Measurements from ENCODE around the gene YJEFN3.

The YJEFN3 gene

GRCh38 chr19:19515642-19516519, 12.8 kb upstream of the YJEFN3 start, which contains the start of gene NDUFA13:
NDUFA13 (plus strand) TSS chr19:19516225; CDS start chr19:19516239, 14 bp downstream.
- ChIA-PET CTCF (no interaction called here), POLR2A (interaction anchor here (0.7 to 2.3 kb wide), 12 partner anchors 9 to 346 kb away, joined by 3 to 7 read pairs (median 4); partner anchors contain the start of genes GATAD2A and MEF2B)
- TF ChIP-seq NFRKB (IDR thresholded peaks at IDR 0.05) (peak; percentile 46; the same call in 1 of the 2 replicates), BHLHE40 (IDR thresholded peaks at IDR 0.05; ENCODE audit: borderline replicate concordance) (no peak), ELF4 (IDR thresholded peaks at IDR 0.05) (peak; percentile 99), L3MBTL2 (conservative IDR thresholded peaks at IDR 0.05) (peak; percentile 74), SP1 (IDR thresholded peaks at IDR 0.05) (no peak), TARDBP (IDR thresholded peaks at IDR 0.05) (no peak)
- peak; percentile 94 for DNase-seq (ENCODE audit: extremely low spot score)

GRCh38 chr19:19517235-19517619, 11.5 kb upstream of the YJEFN3 start:
- POLR2A ChIA-PET, result interaction anchor here (2.3 kb wide), 1 partner anchor 13 kb away, joined by 6 read pairs; no protein-coding TSS in a partner anchor
- CTCF ChIA-PET, result no interaction called here
- no peak for DNase-seq (ENCODE audit: extremely low spot score)
- TF ChIP-seq PKNOX1 (IDR thresholded peaks at IDR 0.05), result no peak
- TF ChIP-seq ARNT (IDR thresholded peaks at IDR 0.05), result no peak
- no peak for TF ChIP-seq SUZ12 (IDR thresholded peaks at IDR 0.05)
- TF ChIP-seq TARDBP (IDR thresholded peaks at IDR 0.05), result no peak
- TF ChIP-seq LEF1 (IDR thresholded peaks at IDR 0.05; ENCODE audit: borderline replicate concordance), result no peak
- no peak for TF ChIP-seq CTBP1 (IDR thresholded peaks at IDR 0.05; ENCODE audit: borderline replicate concordance)
- no peak for TF ChIP-seq SP1 (IDR thresholded peaks at IDR 0.05)
- TF ChIP-seq HDGF (IDR thresholded peaks at IDR 0.05; ENCODE audit: borderline replicate concordance), result no peak
- no peak for TF ChIP-seq ZNF384 (IDR thresholded peaks at IDR 0.05)
- TF ChIP-seq FOXK2 (IDR thresholded peaks at IDR 0.05), result no peak
- TF ChIP-seq BHLHE40 (IDR thresholded peaks at IDR 0.05; ENCODE audit: borderline replicate concordance), result no peak
- TF ChIP-seq FOXM1 (IDR thresholded peaks at IDR 0.05; ENCODE audit: borderline replicate concordance), result no peak
- no peak for TF ChIP-seq L3MBTL2 (conservative IDR thresholded peaks at IDR 0.05)
- TF ChIP-seq ELF4 (IDR thresholded peaks at IDR 0.05), result no peak
- no peak for TF ChIP-seq FOXA1 (IDR thresholded peaks at IDR 0.05)
- no peak for TF ChIP-seq NFRKB (IDR thresholded peaks at IDR 0.05)

- TF ChIP-seq ARNT (IDR thresholded peaks at IDR 0.05), result no peak
- no peak for TF ChIP-seq ELF4 (IDR thresholded peaks at IDR 0.05)
- no peak for TF ChIP-seq FOXA1 (IDR thresholded peaks at IDR 0.05)
- no peak for TF ChIP-seq CTBP1 (IDR thresholded peaks at IDR 0.05; ENCODE audit: borderline replicate concordance)
- no peak for TF ChIP-seq PKNOX1 (IDR thresholded peaks at IDR 0.05)
- TF ChIP-seq NFRKB (IDR thresholded peaks at IDR 0.05), result no peak
- no peak for TF ChIP-seq ZNF384 (IDR thresholded peaks at IDR 0.05)
- no peak for TF ChIP-seq HDGF (IDR thresholded peaks at IDR 0.05; ENCODE audit: borderline replicate concordance)
- no peak for TF ChIP-seq SP1 (IDR thresholded peaks at IDR 0.05)
- no peak for TF ChIP-seq LEF1 (IDR thresholded peaks at IDR 0.05; ENCODE audit: borderline replicate concordance)
- TF ChIP-seq SUZ12 (IDR thresholded peaks at IDR 0.05), result no peak
- TF ChIP-seq FOXK2 (IDR thresholded peaks at IDR 0.05), result no peak
- TF ChIP-seq TARDBP (IDR thresholded peaks at IDR 0.05), result no peak
- TF ChIP-seq L3MBTL2 (conservative IDR thresholded peaks at IDR 0.05), result no peak
- TF ChIP-seq BHLHE40 (IDR thresholded peaks at IDR 0.05; ENCODE audit: borderline replicate concordance), result no peak
- no peak for TF ChIP-seq FOXM1 (IDR thresholded peaks at IDR 0.05; ENCODE audit: borderline replicate concordance)
- DNase-seq (ENCODE audit: extremely low spot score), result no peak
- ChIA-PET POLR2A (no interaction called here), CTCF (no interaction called here)
Measured at GRCh38 chr19:19520989-19521388, 7.7 kb upstream of the YJEFN3 start.

GRCh38 chr19:19523177-19523576, 5.5 kb upstream of the YJEFN3 start:
- ChIA-PET POLR2A (no interaction called here), CTCF (no interaction called here)
- TF ChIP-seq ELF4 (IDR thresholded peaks at IDR 0.05) (no peak), FOXK2 (IDR thresholded peaks at IDR 0.05) (no peak), ARNT (IDR thresholded peaks at IDR 0.05) (no peak), FOXM1 (IDR thresholded peaks at IDR 0.05; ENCODE audit: borderline replicate concordance) (no peak), SP1 (IDR thresholded peaks at IDR 0.05) (no peak), BHLHE40 (IDR thresholded peaks at IDR 0.05; ENCODE audit: borderline replicate concordance) (no peak), PKNOX1 (IDR thresholded peaks at IDR 0.05) (no peak), ZNF384 (IDR thresholded peaks at IDR 0.05) (no peak), L3MBTL2 (conservative IDR thresholded peaks at IDR 0.05) (no peak), FOXA1 (IDR thresholded peaks at IDR 0.05) (no peak), LEF1 (IDR thresholded peaks at IDR 0.05; ENCODE audit: borderline replicate concordance) (no peak), CTBP1 (IDR thresholded peaks at IDR 0.05; ENCODE audit: borderline replicate concordance) (no peak), HDGF (IDR thresholded peaks at IDR 0.05; ENCODE audit: borderline replicate concordance) (no peak), TARDBP (IDR thresholded peaks at IDR 0.05) (no peak), SUZ12 (IDR thresholded peaks at IDR 0.05) (no peak), NFRKB (IDR thresholded peaks at IDR 0.05) (no peak)
- no peak for DNase-seq (ENCODE audit: extremely low spot score)

GRCh38 chr19:19524053-19524452, 4.7 kb upstream of the YJEFN3 start:
- ChIA-PET CTCF (no interaction called here), POLR2A (no interaction called here)

More at GRCh38 chr19:19524053-19524452, 4.7 kb upstream of the YJEFN3 start:
- TF ChIP-seq FOXA1 (IDR thresholded peaks at IDR 0.05) (no peak), SP1 (IDR thresholded peaks at IDR 0.05) (no peak), TARDBP (IDR thresholded peaks at IDR 0.05) (no peak), ELF4 (IDR thresholded peaks at IDR 0.05) (no peak), LEF1 (IDR thresholded peaks at IDR 0.05; ENCODE audit: borderline replicate concordance) (no peak), ARNT (IDR thresholded peaks at IDR 0.05) (no peak), CTBP1 (IDR thresholded peaks at IDR 0.05; ENCODE audit: borderline replicate concordance) (no peak), HDGF (IDR thresholded peaks at IDR 0.05; ENCODE audit: borderline replicate concordance) (no peak), FOXK2 (IDR thresholded peaks at IDR 0.05) (no peak), BHLHE40 (IDR thresholded peaks at IDR 0.05; ENCODE audit: borderline replicate concordance) (no peak), SUZ12 (IDR thresholded peaks at IDR 0.05) (no peak), NFRKB (IDR thresholded peaks at IDR 0.05) (no peak)
- no peak for DNase-seq (ENCODE audit: extremely low spot score)

Data from HEK293T (cell line).